ENCODE measurements around the gene NTF3.

NTF3 gene

GRCh38 chr12:5487948-5488625, 56.2 kb downstream of the NTF3 start:
- no peak for DNase-seq

GRCh38 chr12:5488626-5488955, 56.7 kb downstream of the NTF3 start:
- no peak for DNase-seq

GRCh38 chr12:5489017-5489416, 57.1 kb downstream of the NTF3 start:
- DNase-seq, result no peak

- DNase-seq, result peak in 5 of 51 donors; percentile 3 to 6 (median 4)
Measured at GRCh38 chr12:5489760-5490406, 58.0 kb downstream of the NTF3 start.

GRCh38 chr12:5492562-5492961, 60.7 kb downstream of the NTF3 start:
- DNase-seq, result no peak

- no peak for DNase-seq
Measured at GRCh38 chr12:5493018-5493417, 61.1 kb downstream of the NTF3 start.

- no peak for DNase-seq
Measured at GRCh38 chr12:5494343-5494742, 62.4 kb downstream of the NTF3 start.

GRCh38 chr12:5497329-5498053, 65.6 kb downstream of the NTF3 start:
- DNase-seq, result no peak

GRCh38 chr12:5498076-5498475, 66.2 kb downstream of the NTF3 start:
- DNase-seq, result no peak

GRCh38 chr12:5498806-5499205, 66.9 kb downstream of the NTF3 start:
- DNase-seq, result no peak

- DNase-seq, result no peak
Measured at GRCh38 chr12:5499566-5500330, 67.8 kb downstream of the NTF3 start.

- no peak for DNase-seq
Measured at GRCh38 chr12:5500331-5500659, 68.4 kb downstream of the NTF3 start.

- DNase-seq, result no peak
Measured at GRCh38 chr12:5503774-5504173, 71.9 kb downstream of the NTF3 start.

- DNase-seq, result no peak
Measured at GRCh38 chr12:5505116-5505515, 73.2 kb downstream of the NTF3 start.

GRCh38 chr12:5505751-5506150, 73.8 kb downstream of the NTF3 start:
- no peak for DNase-seq

- no peak for DNase-seq
Measured at GRCh38 chr12:5506295-5506694, 74.4 kb downstream of the NTF3 start.

GRCh38 chr12:5506821-5507231, 74.9 kb downstream of the NTF3 start:
- no peak for DNase-seq

GRCh38 chr12:5507401-5507935, 75.6 kb downstream of the NTF3 start:
- no peak for DNase-seq

- DNase-seq, result no peak
Measured at GRCh38 chr12:5507944-5508343, 76.0 kb downstream of the NTF3 start.

- no peak for DNase-seq
Measured at GRCh38 chr12:5509102-5509501, 77.2 kb downstream of the NTF3 start.

- no peak for DNase-seq
Measured at GRCh38 chr12:5509557-5509956, 77.6 kb downstream of the NTF3 start.

GRCh38 chr12:5510251-5510805, 78.4 kb downstream of the NTF3 start:
- DNase-seq, result no peak

All from hypothalamus (tissue), 51 donors.